Peyer's patch (tissue), 4 donors: ENCODE data around the gene RXRA.

ENCODE experiments used
- CTCF ChIP-seq, 6 experiments: fragments of 450-650 bp in 4 of 6; fragments of 200-600 bp in 2 of 6; sonication (generic) in 1 of 6; IDR thresholded peaks; one replicate each; pipeline ENCODE4 v1.5.1; 2017 to 2019; ENCODE audit warnings: antibody characterized with exemption in 6 of 6, mild to moderate bottlenecking in 3 of 6, moderate library complexity in 1 of 6
- POLR2A ChIP-seq, 2 donors: fragments of 450-650 bp; IDR thresholded peaks; one replicate each; pipeline ENCODE4 v1.5.1; 2017; ENCODE audit warnings: antibody characterized with exemption in 2 of 2, mild to moderate bottlenecking in 2 of 2, moderate library complexity in 2 of 2

- TF ChIP-seq CTCF (IDR thresholded peaks at IDR 0.05) (no peak), POLR2A (IDR thresholded peaks at IDR 0.05) (no peak)
Measured at GRCh38 chr9:134469041-134469875, 143.0 kb downstream of the RXRA start.
